SU-DHL-6 (cell line): ENCODE results near the gene DLG2.

Source experiments
- H2AFZ ChIP-seq: fragments of 200-600 bp; sonication (generic); 2 replicates; pipeline ENCODE4 v1.6.1; 2014; ENCODE audit warnings: low read depth, mild to moderate bottlenecking, moderate library complexity, mixed read lengths, antibody characterized with exemption, low read length; ENCODE audit not compliant: severe bottlenecking
- H3F3A ChIP-seq: fragments of 200-600 bp; shearing (Covaris generic); 2 replicates; pipeline ENCODE4 v1.6.0; 2016; ENCODE audit warnings: antibody characterized with exemption, mild to moderate bottlenecking; ENCODE audit not compliant: insufficient read depth
- H3K27ac ChIP-seq: fragments of 200-600 bp; sonication (generic); 2 replicates; pipeline ENCODE4 v1.5.1; 2016; ENCODE audit warnings: low read depth, mild to moderate bottlenecking, low read length, moderate library complexity, mixed read lengths
- H3K27me3 ChIP-seq: fragments of 200-600 bp; sonication (generic), shearing (Covaris generic); 2 replicates; pipeline ENCODE4 v1.6.0; 2014; ENCODE audit warnings: mild to moderate bottlenecking, low read length
- H3K36me3 ChIP-seq: fragments of 200-600 bp; sonication (generic); 2 replicates; pipeline ENCODE4 v1.6.1; 2014; ENCODE audit warnings: mild to moderate bottlenecking, low read length, mixed read lengths
- H3K4me2 ChIP-seq: fragments of 300-600, 200-600 bp; shearing (Covaris generic), sonication (generic); 2 replicates; pipeline ENCODE4 v1.6.0; 2014; ENCODE audit warnings: low read length, low read depth, mild to moderate bottlenecking; ENCODE audit not compliant: poor library complexity, severe bottlenecking
- H3K4me3 ChIP-seq: fragments of 200-600 bp; sonication (generic); 2 replicates; pipeline ENCODE4 v1.5.1; 2014; ENCODE audit warnings: antibody characterized with exemption, low read length, mild to moderate bottlenecking, mixed read lengths; ENCODE audit not compliant: insufficient read depth, poor library complexity, severe bottlenecking
- H3K79me2 ChIP-seq: fragments of 200-600 bp; sonication (generic); 2 replicates; pipeline ENCODE4 v1.6.1; 2014; ENCODE audit warnings: mild to moderate bottlenecking, low read length, moderate library complexity; ENCODE audit not compliant: insufficient read depth
- H3K9ac ChIP-seq: fragments of 200-600 bp; sonication (generic); 2 replicates; pipeline ENCODE4 v1.7.0; 2014; ENCODE audit warnings: mild to moderate bottlenecking, low read length
- H3K9me2 ChIP-seq: fragments of 200-600 bp; sonication (generic); replicated peaks from 2 replicates; pipeline ENCODE4 v1.6.1; 2014; ENCODE audit warnings: low read length; ENCODE audit not compliant: insufficient read depth
- H3K9me3 ChIP-seq: fragments of 200-600 bp; sonication (generic); 2 replicates; pipeline ENCODE4 v1.6.1; 2014; ENCODE audit warnings: low read length, mixed read lengths; ENCODE audit not compliant: insufficient read depth
- H4K20me1 ChIP-seq: fragments of 200-600 bp; sonication (generic); 2 replicates; pipeline ENCODE4 v1.6.1; 2014; ENCODE audit warnings: low read depth, mild to moderate bottlenecking, antibody characterized with exemption, low read length, moderate library complexity, mixed read lengths
- CTCF ChIP-seq: fragments of 200-600 bp; sonication (generic); IDR thresholded peaks from one replicate; pipeline ENCODE4 v1.5.1; 2017; ENCODE audit warnings: antibody characterized with exemption, mild to moderate bottlenecking, low read length, moderate library complexity; ENCODE audit not compliant: insufficient read depth, poor library complexity, severe bottlenecking
- EZH2phosphoT487 ChIP-seq: fragments of 200-600 bp; sonication (generic), shearing (Covaris generic); conservative IDR thresholded peaks from 2 replicates; pipeline ENCODE4 v1.6.1; 2018; ENCODE audit warnings: mild to moderate bottlenecking, antibody characterized with exemption, low read length, moderate library complexity, mixed read lengths

The DLG2 gene

GRCh38 chr11:83865636-83866461 is 1761.3 kb downstream of the DLG2 start:
- no peak for TF ChIP-seq CTCF
- TF ChIP-seq EZH2phosphoT487: no peak
- no peak overlapping the region for H3K4me2 ChIP-seq
- no peak overlapping the region for H3K27ac ChIP-seq
- H3K79me2 ChIP-seq: no peaks in the 10 kb centered on the region
- no peaks in the 10 kb centered on the region for H4K20me1 ChIP-seq
- H3K27me3 ChIP-seq: no peaks in the 10 kb centered on the region
- H3K36me3 ChIP-seq: no peaks in the 10 kb centered on the region
- H3K9ac ChIP-seq: no peak overlapping the region
- no peaks in the 10 kb centered on the region for H3K9me3 ChIP-seq
- H3K4me3 ChIP-seq: no peak overlapping the region
- no peaks in the 10 kb centered on the region for H3K9me2 ChIP-seq
- H2AFZ ChIP-seq: no peak overlapping the region
- H3F3A ChIP-seq: no peaks in the 10 kb centered on the region

- Histone ChIP-seq H3K27me3 (no peaks in the 10 kb centered on the region), H3K4me3 (no peak overlapping the region), H3F3A (no peaks in the 10 kb centered on the region), H3K9me3 (no peaks in the 10 kb centered on the region), H3K27ac (no peak overlapping the region), H3K79me2 (no peaks in the 10 kb centered on the region), H4K20me1 (no peaks in the 10 kb centered on the region), H3K36me3 (no peaks in the 10 kb centered on the region), H3K9ac (no peak overlapping the region), H3K4me2 (no peak overlapping the region), H2AFZ (no peak overlapping the region), H3K9me2 (no peaks in the 10 kb centered on the region)
- TF ChIP-seq CTCF: no peak
- TF ChIP-seq EZH2phosphoT487: no peak
These were observed 1762.6 kb downstream of the DLG2 start for GRCh38 chr11:83864412-83865057.

- Histone ChIP-seq H3K79me2 (no peaks in the 10 kb centered on the region), H4K20me1 (no peaks in the 10 kb centered on the region), H3K27ac (no peak overlapping the region), H3K9ac (no peak overlapping the region), H3K4me3 (no peak overlapping the region), H3K27me3 (no peaks in the 10 kb centered on the region), H3K4me2 (no peak overlapping the region), H3K9me3 (no peaks in the 10 kb centered on the region), H3K9me2 (no peaks in the 10 kb centered on the region), H3F3A (no peaks in the 10 kb centered on the region), H2AFZ (no peak overlapping the region), H3K36me3 (no peaks in the 10 kb centered on the region)
- TF ChIP-seq EZH2phosphoT487 (no peak), CTCF (no peak)
These were observed 1763.9 kb downstream of the DLG2 start for GRCh38 chr11:83863272-83863671.
